Ovary (tissue), 9 donors: ENCODE data around the gene TMEM126A. TPM values are rescaled to one million over a fixed set of nuclear protein-coding genes. Genes with fewer than 3 reads are reported as not detected.

Experiments
- DNase-seq, 5 donors: peaks; one replicate each; pipeline ENCODE4 v3.0.0-alpha.2; 2019 to 2020
- H3K27ac ChIP-seq, 2 donors: fragments of 200-600 bp; one replicate each; pipeline versions ENCODE4 v1.5.1 to v1.8.0; 2019 to 2022
- H3K27me3 ChIP-seq: fragments of 200-600 bp; one replicate; pipeline ENCODE4 v1.8.0; 2022
- H3K36me3 ChIP-seq: fragments of 200-600 bp; sonication (generic); one replicate; pipeline ENCODE4 v1.5.1; 2019
- H3K4me1 ChIP-seq: one replicate; pipeline ENCODE4 v1.8.1; 2013; ENCODE audit warnings: mild to moderate bottlenecking, moderate library complexity; ENCODE audit not compliant: insufficient read depth
- H3K4me3 ChIP-seq: fragments of 200-600 bp; sonication (generic); one replicate; pipeline ENCODE4 v1.5.1; 2017
- H3K9me3 ChIP-seq, 2 donors: fragments of 200-600 bp in 1 of 2; sonication (generic) in 1 of 2; one replicate each; pipeline versions ENCODE4 v1.5.1 to v1.8.1; 2013 to 2019; ENCODE audit warnings: mild to moderate bottlenecking in 1 of 2, moderate library complexity in 1 of 2
- EP300 ChIP-seq: sonication (generic); formaldehyde crosslinking; IDR thresholded peaks from one replicate; pipeline ENCODE4 v1.6.1; 2017; ENCODE audit warnings: antibody characterized with exemption
- POLR2A ChIP-seq: fragments of 450-650 bp; IDR thresholded peaks from one replicate; pipeline ENCODE4 v1.6.1; 2017; ENCODE audit warnings: antibody characterized with exemption, mild to moderate bottlenecking, moderate library complexity
- WGBS, 3 donors: extraction: QIAGEN DNeasy Blood & Tissue Kit in 1 of 3; methylation state at CpG; one replicate each; pipeline versions ENCODE4 v1.1.5 to v1.1.7; 2013 to 2017; 5-methylcytosine and 5-hydroxymethylcytosine counted together
- intact Hi-C, 4 donors: fragments of 100-400 bp; cut with DNase I; formaldehyde crosslinking; loops; one replicate each; pipeline versions ENCODE4 v1.11.0 to v1.15.1; 2022 to 2023
- polyA plus RNA-seq, 2 donors: library from polyadenylated mRNA; stranded (reverse); fragments of 200-250 nt in 1 of 2; fragments of 350-450 nt in 1 of 2; fragmentation: Illumina TruSeq in 1 of 2; extraction: RNeasy Lipid Tissue Mini Kit (QIAGEN cat#74804) in 1 of 2; gene quantifications; one replicate each; pipeline ENCODE4 v1.2.3, GENCODE V29; 2013 to 2014
- total RNA-seq, 7 donors: library from RNA; depleted of rRNA in 2 of 7; stranded (reverse); fragments of >200 nt in 2 of 7; fragmentation: NEBNext Ultra II Directional in 3 of 7; extraction: Animal tissue kit (Norgen Biotek cat#: 25700) in 3 of 7; gene quantifications; one replicate each; pipeline versions ENCODE4 v1.1.0 to v1.2.4, GENCODE V29; 2016 to 2023
- TF ChIP-seq, protein P1 (sequence below), 3 donors: fragments of 450-650 bp in 2 of 3; fragments of 200-600 bp in 1 of 3; IDR thresholded peaks; one replicate each; pipeline versions ENCODE4 v1.5.1 to v1.8.0; 2016 to 2022; ENCODE audit warnings: antibody characterized with exemption in 3 of 3, mild to moderate bottlenecking in 1 of 3
- donor health status: DM: no; HTN: no; CAD: no; lungs with moderate emphysema.
- donor health status: DM: no; HTN: no; CAD: no.
- donor health status: Bipolar disorder and iron deficiency.
- donor health status: DM: yes; HTN: yes; CAD: no.
- donor health status: DM: no; HTN: no; CAD: no.
- donor health status: DM: yes; HTN: yes; CAD: no.

The TMEM126A gene
- total and polyA plus RNA-seq, 9 donors, result 16.9 to 31.5 (median 22.3) TPM

DNA sequence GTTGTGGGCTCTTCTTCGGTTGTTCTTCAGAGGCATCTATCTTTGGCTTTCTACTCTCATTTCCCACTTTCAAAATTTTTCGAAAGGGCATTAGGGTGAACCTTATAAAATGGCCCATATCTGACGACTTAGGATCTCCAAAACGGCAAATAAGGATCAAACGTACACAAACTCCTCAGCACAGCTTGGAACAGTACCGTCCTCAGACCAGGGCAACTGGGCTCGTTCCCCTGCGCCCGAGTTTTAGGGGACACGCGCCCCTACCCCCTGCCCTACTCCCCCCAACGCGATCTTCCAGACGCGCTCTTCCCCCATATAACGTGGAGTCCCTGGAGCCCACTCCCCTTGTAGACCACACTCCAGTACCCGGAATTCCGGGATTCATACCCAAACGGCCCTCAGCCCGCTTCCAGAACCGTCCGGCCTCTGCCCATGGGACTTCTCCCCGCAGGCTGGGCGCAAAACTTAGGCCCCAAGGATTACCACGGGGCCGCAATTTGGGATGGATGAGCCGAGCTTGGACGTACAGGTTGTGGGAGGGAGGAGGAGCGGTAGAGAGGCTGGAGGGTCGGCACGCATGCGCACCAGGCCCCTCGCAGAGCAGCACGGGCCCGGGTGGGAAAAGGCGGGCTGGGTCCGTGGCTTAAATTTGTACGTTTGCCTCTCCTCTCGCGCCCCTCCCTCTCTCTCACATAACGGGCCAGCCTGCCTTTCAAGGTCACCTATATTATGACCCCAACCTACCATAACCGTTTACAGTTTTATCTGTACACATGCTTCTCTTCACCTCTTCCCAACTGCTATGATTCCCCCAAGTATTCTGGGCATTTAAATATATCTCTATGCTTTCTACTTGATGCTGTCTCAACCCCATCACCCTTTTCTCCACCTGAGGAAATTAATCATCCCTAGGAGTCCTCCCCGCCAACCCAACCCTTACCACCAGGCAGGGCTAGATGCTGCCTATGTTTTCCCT lies 34.9 kb downstream of the TMEM126A start:
- peaks cover 3% of the 10 kb centered on the region for H3K4me1 ChIP-seq
- H3K27ac ChIP-seq, result peak overlapping the region in 1 of 2 donors; percentile 4
- 22 to 45% (median 32%) methylated on average over 43 of the region's 43 CpGs for WGBS, 3 donors
- TF ChIP-seq, protein P1, sequence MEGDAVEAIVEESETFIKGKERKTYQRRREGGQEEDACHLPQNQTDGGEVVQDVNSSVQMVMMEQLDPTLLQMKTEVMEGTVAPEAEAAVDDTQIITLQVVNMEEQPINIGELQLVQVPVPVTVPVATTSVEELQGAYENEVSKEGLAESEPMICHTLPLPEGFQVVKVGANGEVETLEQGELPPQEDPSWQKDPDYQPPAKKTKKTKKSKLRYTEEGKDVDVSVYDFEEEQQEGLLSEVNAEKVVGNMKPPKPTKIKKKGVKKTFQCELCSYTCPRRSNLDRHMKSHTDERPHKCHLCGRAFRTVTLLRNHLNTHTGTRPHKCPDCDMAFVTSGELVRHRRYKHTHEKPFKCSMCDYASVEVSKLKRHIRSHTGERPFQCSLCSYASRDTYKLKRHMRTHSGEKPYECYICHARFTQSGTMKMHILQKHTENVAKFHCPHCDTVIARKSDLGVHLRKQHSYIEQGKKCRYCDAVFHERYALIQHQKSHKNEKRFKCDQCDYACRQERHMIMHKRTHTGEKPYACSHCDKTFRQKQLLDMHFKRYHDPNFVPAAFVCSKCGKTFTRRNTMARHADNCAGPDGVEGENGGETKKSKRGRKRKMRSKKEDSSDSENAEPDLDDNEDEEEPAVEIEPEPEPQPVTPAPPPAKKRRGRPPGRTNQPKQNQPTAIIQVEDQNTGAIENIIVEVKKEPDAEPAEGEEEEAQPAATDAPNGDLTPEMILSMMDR (IDR thresholded peaks at IDR 0.05), result no peak
- TF ChIP-seq POLR2A (peak; percentile 33), EP300 (no peak)
- peak; percentile 76 to 87 (median 83) for DNase-seq
- H3K36me3 ChIP-seq, result no peaks in the 10 kb centered on the region
- intact Hi-C loops, result no loop called here
- H3K27me3 ChIP-seq, result no peaks in the 10 kb centered on the region
- H3K9me3 ChIP-seq, result no peaks in the 10 kb centered on the region
- H3K4me3 ChIP-seq, result peak overlapping the region; percentile 56

- H3K9me3 ChIP-seq, result no peaks in the 10 kb centered on the region
- peak; percentile 39 to 71 (median 51) for DNase-seq
- 7 to 12% (median 11%) methylated on average over 15 of the region's 15 CpGs for WGBS, 3 donors
Observed at GRCh38 chr11:85685125-85685819, 37.5 kb downstream of the TMEM126A start.

GRCh38 chr11:85685820-85686459 lies 38.2 kb downstream of the TMEM126A start, which contains the start of gene CCDC89:
Gene CCDC89 (minus strand): TSS chr11:85686195. CDS start chr11:85686130, 65 bp downstream.
- H3K27ac ChIP-seq, result peak within 1 kb of the TSS; percentile 7 to 76
- no peaks in the 10 kb centered on the region for H3K9me3 ChIP-seq
- H3K36me3 ChIP-seq, result no peaks in the 10 kb centered on the region
- peak; percentile 79 to 87 (median 85) for DNase-seq
- 4 to 6% (median 4%) methylated on average over 13 of the region's 13 CpGs for WGBS, 3 donors
- H3K27me3 ChIP-seq, result no peaks in the 10 kb centered on the region
- intact Hi-C loops, result no loop called here
- H3K4me3 ChIP-seq, result peak within 1 kb of the TSS; percentile 45
- peak; percentile 14 for TF ChIP-seq POLR2A
- TF ChIP-seq, protein P1 (IDR thresholded peaks at IDR 0.05), result no peak
- peaks cover 1% of the 10 kb centered on the region for H3K4me1 ChIP-seq

More at GRCh38 chr11:85685125-85685819, 37.5 kb downstream of the TMEM126A start:
- TF ChIP-seq POLR2A (no peak), EP300 (no peak)
- TF ChIP-seq, protein P1 (IDR thresholded peaks at IDR 0.05), result no peak
- Histone ChIP-seq H3K36me3 (no peaks in the 10 kb centered on the region), H3K4me1 (peaks cover 3% of the 10 kb centered on the region), H3K27me3 (no peaks in the 10 kb centered on the region), H3K4me3 (peak overlapping the region; percentile 45), H3K27ac (peak overlapping the region; percentile 0 to 76)
- intact Hi-C loops, result no loop called here
